GM19240 (cell line): ENCODE results near the gene R3HDM4.

Source experiments
- DNase-seq: peaks from one replicate; pipeline ENCODE4 v3.0.0; 2011; ENCODE audit warnings: low spot score; ENCODE audit not compliant: insufficient read length

The R3HDM4 gene

DNA sequence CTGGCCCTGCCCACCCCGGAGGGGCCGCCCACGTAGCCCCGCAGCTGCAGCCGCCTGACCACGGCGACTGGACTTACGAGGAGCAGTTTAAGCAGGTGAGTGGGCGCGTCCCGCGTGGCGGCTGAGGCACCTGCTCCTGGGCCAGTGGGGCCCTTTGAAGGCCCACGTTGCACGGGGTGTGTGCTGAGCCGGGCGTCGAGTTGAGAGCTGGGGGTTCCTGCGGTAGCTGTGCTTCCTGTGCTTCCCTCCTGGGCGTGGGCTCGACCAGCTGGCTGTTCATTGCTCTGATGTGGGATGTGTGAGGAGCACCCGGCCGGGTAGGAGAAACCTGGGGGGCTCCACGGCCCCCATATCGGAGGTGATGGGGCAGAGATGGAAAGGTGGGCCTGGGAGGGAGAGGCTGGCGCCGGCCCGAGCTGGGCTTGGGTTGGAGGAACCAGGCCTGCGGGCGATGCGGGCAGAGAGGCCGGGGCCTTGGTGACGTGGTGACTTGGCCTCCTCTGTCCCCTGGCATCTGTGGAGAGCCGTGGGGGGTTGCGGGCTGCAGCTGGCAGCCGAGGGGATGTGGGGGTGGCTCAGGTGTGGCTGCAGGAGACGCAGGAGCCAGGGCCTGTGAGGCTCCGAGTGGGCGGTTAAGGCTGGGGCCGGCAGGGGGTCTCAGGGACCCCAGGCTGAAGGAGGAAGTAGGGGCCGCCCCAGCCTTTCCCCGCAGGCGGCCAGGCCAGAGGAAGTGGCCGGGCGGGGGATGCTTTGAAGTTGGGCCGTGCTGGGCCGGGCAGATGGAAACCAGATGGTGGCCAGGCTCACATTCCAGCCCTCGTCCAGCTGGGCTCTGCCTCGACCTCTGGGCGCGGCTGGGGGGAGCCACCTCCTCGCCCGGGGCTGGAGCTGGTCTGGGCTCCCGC, 19.9 kb upstream of the R3HDM4 start:
- peak; percentile 52 for DNase-seq

DNA sequence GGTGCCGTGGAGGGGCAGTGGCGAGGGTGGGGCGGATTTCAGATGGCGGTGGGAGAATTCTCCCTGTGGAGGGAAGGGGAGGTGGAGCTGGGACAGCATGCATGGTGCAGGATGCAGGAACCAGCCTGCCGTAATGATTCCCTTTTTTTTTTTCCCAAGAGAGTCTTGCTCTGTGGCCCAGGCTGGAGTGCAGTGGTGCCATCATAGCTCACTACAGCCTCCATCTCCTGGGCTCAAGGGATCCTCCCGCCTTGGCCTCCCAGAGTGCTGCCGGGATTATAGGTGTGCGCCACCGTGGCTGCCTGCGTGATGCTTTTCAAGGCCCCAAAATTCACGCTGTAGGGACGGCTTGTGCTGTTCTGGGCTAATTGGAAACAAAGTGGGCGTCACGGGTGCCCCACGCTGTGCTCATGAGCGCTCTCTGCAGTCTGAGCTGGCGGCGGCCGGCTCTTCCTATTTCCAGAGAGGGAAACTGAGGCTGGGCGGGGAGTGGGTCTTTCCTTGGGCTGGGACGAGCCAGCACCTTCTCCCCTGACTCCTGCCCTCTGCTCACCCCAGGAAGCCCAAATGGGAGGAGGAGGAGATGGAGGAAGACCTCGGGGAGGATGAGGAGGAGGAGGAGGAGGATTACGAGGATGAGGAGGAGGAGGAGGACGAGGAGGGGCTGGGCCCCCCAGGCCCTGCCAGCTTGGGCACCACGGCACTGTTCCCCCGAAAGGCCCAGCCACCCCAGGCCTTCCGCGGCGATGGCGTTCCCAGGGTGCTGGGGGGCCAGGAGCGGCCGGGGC, 19.0 kb upstream of the R3HDM4 start:
- no peak for DNase-seq

DNA sequence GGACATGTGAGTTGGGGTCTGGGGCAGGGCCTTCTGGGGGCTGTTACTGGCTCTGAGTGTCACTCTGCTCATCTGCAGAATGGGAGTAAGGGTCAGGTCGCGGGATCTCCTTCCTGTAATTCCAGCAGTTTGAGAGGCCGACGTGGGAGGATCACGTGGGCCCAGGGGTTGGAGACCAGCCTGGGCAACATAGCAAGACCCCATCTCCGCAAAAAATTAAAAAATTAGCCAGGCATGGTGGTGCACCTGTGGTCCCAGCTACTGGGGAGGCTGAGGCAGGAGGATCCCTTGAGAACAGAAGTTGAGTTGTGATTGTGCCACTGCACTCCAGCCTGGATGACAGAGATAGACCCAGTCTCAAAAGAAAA, 16.9 kb upstream of the R3HDM4 start:
- no peak for DNase-seq

DNA sequence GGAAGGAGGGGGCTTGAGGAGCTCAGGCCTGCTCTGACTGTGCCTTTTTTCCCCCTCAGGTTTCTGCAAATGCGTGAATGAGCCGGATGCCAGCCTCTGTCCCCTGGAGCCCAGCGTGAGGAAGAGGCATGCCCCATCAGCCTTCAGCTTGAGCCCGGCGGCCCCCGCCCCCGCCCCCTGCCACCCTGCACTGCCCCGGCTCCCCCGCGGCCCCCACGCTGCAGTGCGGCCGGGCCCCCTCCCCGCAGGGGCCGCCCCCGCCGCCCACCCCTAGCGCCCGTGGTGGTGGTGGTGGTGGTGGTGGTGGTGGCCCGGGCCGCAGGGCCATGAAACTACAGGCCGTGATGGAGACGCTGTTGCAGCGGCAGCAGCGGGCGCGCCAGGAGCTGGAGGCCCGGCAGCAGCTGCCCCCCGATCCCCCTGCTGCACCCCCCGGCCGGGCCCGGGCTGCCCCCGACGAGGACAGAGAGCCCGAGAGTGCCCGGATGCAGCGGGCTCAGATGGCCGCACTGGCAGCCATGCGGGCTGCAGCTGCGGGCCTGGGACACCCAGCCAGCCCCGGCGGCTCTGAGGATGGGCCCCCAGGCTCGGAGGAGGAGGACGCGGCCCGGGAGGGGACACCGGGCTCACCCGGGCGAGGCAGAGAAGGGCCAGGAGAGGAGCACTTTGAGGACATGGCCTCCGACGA, 16.3 kb upstream of the R3HDM4 start:
- no peak for DNase-seq

DNA sequence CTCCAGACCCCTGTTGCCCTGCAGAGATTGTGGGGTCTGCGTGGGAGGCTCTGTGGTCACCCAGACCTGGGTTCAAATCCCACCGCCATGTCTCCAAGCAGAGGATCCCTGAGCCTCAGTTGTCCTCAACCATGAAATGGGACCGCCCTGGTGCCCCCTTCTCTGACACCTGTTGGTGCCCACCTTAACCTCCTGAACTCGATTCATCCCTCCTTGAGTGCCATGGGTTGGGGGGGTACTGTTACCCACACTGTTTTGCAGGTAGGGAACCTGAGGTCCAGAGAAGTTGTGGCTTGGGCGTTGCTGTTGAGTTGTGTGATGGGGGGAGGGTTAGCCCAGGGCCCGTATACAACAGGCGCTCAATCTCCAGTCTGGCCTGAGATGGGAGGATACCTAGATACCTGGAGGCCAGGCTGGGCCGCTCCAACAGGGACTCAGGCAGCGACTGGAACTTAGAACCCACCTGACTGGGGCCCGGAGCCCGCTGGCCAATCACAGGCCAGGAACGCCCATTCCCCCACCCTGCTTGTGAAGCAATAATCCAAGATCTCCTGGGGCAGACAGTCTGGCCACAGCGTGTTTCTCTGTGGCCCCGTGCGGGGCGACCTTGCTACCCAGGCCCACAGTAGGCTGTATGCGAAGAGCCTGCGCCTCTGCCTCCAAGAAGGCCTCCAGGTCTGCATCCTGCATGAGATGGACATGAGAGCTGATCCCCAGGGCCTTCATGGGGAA, 15.6 kb upstream of the R3HDM4 start:
- no peak for DNase-seq

DNA sequence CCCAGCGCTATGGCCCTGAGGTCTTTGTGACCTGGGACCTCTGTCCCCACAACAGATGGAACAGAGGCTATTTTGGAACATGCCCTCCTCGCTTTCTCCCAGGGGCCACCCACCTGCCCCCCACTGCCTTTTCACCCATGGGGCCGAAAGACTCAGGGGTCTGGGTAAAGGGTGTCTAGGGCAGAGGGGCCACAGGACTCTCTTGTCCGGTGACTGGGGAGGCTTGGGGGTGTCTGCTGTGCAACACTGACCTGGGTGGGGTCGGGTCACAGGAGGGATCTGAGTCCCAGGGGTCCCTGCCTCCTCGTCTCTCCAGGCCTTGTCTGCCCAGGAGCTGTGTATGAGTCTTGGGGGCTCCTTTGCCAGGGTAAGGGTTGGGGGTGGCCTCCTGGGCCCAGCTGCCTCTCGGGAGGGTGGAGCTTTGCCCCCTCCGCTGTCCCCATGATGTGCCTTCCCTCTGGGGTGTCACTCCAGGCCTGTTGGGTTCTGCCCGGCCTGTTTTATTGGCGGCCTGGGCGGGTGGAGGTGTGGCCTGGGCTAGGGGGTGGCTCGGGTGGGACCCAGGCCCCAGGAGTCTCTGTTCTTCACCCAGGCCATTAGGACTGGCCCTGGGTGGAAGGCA, 14.9 kb upstream of the R3HDM4 start:
- DNase-seq = no peak

DNA sequence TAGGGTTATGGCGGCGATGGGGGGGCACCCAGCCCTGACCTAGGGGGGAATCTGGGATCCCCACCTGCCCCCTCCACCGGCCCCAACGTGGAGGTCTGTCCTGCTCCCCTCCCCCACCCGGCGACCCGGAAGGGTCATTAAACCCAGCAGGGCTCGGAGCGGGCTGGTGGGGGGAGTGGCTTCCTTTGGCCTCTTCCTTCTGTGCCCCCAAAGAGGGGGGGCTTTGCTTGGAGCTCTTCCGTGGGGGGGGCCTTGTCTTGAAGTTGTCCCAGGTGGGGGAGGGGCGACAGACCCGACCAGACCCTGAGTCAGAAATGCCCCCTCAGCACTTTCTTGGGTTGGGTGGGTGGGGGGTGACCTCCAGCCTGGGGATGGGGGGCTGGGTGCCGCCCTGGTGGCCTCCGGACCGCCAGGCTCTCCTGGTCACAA, 14.3 kb upstream of the R3HDM4 start:
- peak; percentile 42 for DNase-seq

DNA sequence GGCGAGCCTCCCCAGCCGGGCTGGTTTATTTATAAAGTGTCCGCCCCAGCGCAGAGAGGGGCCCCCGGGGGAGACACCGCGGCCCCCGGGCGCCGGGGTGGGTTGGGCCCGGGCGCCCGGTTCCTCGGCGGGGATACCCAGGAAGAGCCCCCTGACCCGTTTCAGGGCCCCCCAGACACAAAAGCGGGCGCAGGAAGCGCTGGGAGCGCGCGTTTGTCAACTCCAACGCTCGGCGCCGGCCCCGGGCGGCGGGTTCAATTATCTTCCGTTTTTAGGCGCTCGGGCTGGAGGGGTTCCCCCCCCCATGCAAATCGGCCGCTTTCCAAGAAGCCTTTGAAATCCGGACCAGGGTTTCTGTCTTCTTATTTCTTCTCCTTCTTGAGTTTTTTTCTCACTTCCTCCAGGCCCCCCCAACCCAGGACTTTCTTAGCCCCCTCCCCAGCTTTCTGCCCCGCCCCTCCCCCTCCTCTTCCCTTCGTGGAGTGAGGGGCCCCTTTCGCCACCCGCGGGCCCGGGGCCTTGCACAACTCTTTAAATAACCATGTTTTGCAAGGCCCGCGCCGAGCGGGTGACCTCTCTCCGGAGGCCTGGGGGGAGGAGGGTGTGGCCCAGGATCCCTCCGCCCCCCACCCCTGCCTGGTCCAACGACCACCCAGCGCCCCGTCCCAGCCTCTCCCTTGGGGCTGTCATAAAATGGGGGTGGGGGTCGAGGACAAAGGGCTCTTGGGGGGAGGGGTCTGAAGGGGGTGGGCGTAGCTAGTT, 13.8 kb upstream of the R3HDM4 start:
- peak; percentile 89 for DNase-seq

DNA sequence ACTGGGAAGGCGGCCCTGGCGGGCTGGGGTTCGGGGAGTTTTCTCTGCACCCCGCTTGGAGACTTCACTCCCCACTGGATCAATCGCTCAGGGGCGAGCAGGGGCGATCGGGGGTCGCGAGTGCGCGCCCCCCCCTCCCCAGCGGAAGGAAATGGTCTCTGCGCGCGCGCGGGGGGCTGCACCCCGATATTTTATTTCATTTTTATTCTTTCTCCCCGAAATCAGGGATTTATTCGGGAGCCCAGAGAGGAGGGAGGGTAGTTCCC, 13.2 kb upstream of the R3HDM4 start:
- no peak for DNase-seq

DNA sequence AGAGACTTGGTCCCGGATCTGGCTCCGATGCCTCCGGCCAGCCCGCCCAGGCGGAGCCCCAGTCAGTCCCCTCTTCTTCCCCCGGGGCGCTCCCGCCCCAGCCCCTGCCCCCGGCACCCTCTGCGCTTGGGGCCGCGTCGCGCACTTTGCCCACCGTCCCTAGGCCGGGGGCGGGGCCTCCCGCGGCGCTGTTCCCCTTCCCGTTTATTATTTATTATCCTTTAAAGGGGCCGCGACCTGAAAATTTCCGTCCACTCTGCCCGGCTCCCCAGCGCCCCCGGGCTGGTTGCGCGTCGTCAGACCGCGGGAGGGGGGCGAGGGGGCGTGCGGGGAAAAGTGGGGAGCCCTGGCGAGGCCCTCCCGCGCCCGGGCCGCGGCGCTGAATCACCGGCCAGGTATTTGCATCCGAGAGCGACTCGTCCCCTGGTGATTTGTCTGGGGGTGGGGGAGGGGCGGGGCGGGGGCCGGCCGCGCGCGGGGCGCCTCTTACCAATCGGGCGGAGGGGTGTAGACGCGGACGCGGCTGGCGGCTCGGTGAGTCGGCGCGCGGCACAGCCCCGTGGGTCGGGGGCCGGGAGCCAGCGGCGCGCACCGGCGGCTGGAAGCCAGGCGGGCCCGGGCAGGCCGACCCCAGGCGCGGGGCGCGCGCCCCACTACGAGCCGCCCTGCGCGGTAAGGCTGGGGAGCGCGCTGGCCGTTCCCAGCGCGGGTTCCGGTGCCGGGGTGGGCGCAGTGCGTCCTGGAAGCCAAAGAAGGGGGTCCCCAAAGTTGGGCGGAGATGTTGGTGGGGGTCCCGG, 12.7 kb upstream of the R3HDM4 start, which contains the start of gene ARID3A:
TSS of gene ARID3A (plus strand) at position 510 of the 797 bp plus-strand sequence. CDS start 3,494 bp downstream, outside the sequence.
- peak; percentile 92 for DNase-seq

DNA sequence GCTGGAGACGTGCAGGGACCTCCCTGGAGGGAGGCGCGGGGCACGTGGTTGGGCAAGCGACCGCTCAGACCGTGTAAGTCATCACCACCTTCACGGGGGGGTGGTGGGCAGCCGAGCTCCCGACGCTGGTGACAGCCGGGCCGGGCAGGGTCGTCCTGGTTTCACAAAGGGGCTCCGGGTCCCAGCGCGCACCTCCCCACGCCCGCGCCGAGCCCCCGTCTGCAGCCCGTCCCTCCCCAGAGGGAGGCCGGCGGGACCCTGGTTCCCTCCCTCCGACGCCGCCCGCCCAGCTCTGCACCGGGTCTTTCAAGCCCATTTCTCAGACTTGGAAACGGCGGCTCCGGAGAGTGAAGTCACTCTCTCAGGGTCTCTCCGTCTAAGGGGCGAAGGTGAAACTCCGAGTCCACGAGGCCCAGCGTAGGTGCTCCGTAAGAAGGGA, 12.1 kb upstream of the R3HDM4 start:
- DNase-seq = no peak

DNA sequence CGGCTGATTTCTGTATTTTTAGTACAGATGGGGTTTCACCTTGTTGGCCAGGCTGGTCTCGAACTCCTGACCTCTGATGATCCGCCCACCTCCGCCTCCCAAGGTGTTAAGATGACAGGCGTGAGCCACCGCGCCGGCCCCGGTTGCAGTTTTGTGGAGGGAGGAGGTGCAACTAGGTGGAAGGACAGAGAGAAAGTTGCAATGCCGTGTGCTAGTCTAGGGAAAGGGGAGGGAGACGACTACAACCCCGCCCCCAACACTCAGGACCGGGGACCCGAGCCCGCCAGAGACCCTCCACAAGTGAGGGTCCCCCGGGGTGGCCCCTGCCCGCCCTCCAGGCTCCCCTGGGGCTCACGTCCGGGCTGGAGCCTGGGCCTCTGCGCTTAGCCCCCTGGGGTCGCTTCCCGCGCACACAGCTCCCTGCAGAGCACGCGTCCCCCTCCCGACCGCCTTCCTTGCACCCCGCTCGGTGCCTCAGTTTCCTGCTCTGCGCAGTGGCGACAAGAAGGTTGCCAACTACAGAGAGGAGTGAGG, 11.6 kb upstream of the R3HDM4 start:
- no peak for DNase-seq

DNA sequence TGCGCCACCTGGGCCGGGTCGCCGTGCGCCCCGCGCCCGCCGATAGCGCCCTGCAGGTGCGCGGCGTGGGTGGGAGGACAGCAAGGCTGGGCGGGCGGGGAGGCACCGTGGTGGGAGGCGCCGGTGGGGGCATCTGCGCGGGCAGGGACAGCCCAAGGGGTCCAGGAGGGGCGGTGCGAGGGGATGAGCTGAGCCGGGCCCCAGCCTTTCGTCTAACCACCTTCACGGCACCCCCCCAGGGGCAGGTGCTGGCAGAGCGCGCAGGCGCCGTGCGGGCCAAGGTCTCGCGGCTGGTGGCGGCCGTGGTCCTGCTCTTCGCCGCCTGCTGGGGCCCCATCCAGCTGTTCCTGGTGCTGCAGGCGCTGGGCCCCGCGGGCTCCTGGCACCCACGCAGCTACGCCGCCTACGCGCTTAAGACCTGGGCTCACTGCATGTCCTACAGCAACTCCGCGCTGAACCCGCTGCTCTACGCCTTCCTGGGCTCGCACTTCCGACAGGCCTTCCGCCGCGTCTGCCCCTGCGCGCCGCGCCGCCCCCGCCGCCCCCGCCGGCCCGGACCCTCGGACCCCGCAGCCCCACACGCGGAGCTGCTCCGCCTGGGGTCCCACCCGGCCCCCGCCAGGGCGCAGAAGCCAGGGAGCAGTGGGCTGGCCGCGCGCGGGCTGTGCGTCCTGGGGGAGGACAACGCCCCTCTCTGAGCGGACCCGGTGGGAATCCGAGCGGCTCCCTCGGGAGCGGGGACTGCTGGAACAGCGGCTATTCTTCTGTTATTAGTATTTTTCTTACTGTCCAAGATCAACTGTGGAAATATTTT, 7.2 kb upstream of the R3HDM4 start:
- no peak for DNase-seq

DNA sequence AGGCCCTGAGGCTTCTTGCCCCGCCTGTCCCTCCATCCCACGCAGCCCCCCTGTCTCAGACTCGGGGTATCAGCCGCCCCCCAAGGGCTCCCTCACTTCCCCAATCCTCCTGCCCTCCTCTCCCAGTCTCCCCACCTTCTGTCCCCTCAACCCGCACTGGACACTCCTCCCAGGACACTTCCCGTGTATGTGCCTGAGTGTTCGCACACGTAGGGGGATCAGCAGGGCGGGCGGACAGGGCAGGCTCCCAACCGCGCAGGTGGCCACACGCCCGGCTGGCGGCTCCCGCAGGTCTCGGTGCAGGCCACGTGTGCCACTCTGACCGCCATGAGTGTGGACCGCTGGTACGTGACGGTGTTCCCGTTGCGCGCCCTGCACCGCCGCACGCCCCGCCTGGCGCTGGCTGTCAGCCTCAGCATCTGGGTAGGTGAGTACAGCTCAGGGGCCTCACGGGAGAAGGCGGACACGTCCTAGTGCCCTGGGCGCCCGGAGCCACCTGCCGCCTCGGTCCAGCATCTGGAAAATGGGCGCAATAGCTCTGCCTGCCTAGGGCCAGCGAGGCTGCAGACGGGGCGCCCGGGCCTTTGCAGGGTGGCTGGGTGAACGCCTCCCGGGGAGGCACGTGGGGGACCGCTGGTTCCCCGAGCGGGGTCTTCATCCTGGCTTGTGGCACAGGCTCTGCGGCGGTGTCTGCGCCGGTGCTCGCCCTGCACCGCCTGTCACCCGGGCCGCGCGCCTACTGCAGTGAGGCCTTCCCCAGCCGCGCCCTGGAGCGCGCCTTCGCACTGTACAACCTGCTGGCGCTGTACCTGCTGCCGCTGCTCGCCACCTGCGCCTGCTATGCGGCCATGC, 6.4 kb upstream of the R3HDM4 start:
- DNase-seq = no peak

DNA sequence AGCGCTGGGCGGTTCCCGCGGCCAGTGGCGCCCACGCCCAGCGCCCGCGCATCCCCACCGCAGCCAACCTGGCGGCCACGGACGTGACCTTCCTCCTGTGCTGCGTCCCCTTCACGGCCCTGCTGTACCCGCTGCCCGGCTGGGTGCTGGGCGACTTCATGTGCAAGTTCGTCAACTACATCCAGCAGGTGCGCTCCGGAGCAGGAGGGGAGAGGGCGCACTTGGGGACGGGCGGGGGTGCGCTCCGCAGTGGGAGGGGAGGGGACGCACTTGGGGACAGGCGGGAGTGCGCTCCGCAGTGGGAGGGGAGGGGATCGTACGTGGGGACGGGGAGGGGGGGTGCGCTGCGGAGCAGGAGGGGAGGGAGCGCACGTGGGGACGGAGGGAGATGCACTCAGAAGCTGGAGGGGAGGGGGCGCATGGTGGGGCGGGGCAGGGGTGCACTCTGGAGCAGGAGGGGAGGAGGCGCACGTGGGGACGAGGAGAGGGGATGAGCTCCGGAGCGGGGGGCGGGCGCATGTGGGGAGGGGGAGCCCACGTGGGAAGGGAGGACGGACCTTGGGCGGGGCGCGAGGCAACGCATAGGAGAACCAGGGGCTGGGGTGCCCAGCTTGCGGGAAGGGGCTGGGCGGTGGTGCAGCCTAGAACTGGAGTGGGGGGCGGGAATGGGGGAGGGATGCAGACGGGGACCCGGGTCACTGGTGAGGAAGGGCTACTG, 5.6 kb upstream of the R3HDM4 start:
- no peak for DNase-seq

DNA sequence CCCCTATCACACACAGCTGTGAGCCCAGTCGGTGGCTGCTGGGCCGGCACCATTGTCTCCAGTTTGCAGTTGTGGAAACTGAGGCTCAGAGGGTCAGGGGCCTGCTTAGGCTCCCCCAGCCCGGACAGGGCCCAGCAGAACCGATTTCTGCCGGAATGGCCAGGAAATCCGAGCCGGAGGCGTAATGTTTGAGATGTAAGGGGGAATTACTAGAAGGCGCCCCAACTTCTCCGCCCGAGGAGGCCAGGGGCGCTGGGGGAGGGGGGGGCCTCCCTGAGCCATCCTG, 5.1 kb upstream of the R3HDM4 start:
- DNase-seq = no peak
